LNCaP clone FGC (cell line): Measurements from ENCODE around the gene EID3.

Source experiments
- DNase-seq: peaks from one replicate; pipeline ENCODE4 v3.0.0-alpha.2; 2011; ENCODE audit warnings: low read depth
- H3K4me3 ChIP-seq: 2 replicates; pipeline ENCODE4 v1.5.1; 2011; ENCODE audit warnings: mild to moderate bottlenecking, low read depth, low read length, control low read depth
- CTCF ChIP-seq: IDR thresholded peaks from 2 replicates; pipeline ENCODE4 v1.5.1; 2012; ENCODE audit warnings: mild to moderate bottlenecking; ENCODE audit not compliant: control insufficient read depth, insufficient read depth; ENCODE audit errors: extremely low read depth

The EID3 gene

GRCh38 chr12:104306943-104307654 is 3.6 kb downstream of the EID3 start:
- H3K4me3 ChIP-seq, result no peak overlapping the region
- DNase-seq, result no peak
- no peak for TF ChIP-seq CTCF

DNA sequence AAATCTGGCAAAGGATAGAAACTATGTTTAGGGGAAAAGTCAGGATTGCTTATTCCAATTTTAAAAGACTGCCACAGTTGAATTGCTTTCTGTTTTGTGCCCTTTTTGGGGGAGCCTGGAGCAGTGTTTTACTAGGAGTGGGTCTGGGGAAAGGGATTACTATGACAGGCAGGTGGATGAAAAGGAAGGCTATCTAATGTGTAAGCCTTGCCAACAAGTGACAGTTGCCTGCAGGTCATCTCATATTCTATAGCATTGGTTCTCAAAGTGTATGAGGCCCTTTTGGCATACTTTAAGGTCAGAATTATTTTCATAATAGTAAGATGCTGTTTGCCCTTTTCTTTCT is 4.1 kb downstream of the EID3 start:
- DNase-seq, result no peak
- no peak for TF ChIP-seq CTCF
- no peak overlapping the region for H3K4me3 ChIP-seq

DNA sequence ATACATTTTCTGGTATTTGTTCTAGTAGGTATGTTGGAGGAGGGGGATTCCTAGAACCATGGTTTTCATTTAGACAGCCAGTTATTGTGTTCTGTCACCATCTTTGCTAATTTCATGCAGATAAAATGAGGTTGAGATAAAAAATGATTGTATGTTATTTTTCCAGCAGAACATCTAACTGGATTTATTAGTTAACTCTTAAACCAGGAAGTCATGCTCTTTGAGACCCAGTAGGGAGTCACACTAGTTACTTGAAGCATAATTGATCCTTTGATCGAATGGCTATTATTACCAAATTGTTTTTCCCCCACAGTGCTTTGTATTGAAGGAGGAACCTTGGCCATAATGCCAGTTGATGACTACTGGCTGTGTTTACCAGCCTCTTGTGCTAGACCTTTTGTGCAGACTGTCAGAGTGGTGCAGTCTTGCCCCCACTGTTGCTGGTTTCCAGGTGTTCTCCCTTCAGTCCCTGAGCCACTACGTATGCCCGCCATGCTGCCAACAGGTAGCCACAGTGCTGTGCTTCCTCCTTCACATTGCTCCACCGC is 6.0 kb downstream of the EID3 start:
- H3K4me3 ChIP-seq, result no peak overlapping the region
- TF ChIP-seq CTCF, result no peak
- DNase-seq, result no peak

GRCh38 chr12:104310751-104311633 is 7.5 kb downstream of the EID3 start:
- no peak for TF ChIP-seq CTCF
- no peak for DNase-seq
- H3K4me3 ChIP-seq, result no peak overlapping the region

- DNase-seq, result no peak
- no peak overlapping the region for H3K4me3 ChIP-seq
- TF ChIP-seq CTCF, result no peak
Measured at GRCh38 chr12:104312202-104312601, 8.7 kb downstream of the EID3 start.

DNA sequence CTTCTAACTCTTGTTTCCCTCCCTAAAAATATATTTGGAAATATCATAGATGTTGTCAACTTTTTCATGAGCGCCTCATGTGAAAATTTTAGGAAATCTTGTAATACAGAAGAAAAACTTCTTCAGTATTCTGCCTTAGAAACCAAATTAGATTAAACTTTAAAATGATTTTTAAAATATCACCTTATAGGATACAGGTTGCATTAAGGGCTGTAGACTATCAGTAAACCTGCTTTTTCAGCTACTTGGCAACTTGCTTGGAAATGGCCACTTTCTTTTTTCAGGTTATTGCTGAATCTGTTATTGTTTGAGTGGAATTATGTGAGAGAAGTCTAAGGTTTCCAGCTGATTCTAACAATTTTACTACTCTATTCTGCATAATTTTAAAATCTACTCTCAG is 9.1 kb downstream of the EID3 start:
- no peak overlapping the region for H3K4me3 ChIP-seq
- no peak for DNase-seq
- TF ChIP-seq CTCF, result no peak
